8988T (cell line): Measurements from ENCODE around the gene CCDC61.

Source experiments
- DNase-seq: peaks from one replicate; pipeline ENCODE4 v3.0.0; 2011

Gene CCDC61

DNA sequence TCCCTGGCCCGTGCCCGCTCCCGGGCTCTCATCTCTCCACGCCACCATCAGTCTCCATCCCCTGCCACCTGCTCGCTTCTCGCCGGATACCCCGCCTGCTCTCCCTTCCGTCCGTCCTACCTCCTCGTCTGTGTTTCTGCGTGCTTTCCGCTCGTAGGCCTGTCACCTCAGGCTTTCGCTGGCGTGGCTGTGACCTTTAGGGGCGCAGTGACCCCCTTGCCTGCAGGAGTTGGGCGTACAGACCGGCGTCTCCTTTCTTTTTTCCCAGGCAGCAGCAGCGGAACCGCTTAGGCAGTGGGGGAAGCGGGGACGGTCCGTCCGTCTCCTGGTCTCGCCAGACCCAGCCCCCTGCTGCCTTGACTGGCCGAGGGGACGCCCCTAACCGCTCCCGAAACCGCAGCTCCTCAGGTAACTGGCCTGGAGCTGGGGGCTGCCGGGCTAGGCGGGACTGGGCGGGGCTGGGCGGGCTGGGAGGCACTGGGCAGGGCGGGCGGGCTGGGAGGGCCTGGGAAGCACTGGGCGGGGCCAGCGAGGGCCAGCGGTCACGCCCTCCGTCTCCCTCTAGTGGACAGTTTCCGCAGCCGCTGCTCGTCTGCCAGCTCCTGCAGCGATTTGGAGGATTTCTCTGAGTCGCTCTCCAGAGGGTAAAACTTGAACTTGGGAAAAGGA lies 21.3 kb downstream of the CCDC61 start:
- DNase-seq: peak; percentile 74

DNA sequence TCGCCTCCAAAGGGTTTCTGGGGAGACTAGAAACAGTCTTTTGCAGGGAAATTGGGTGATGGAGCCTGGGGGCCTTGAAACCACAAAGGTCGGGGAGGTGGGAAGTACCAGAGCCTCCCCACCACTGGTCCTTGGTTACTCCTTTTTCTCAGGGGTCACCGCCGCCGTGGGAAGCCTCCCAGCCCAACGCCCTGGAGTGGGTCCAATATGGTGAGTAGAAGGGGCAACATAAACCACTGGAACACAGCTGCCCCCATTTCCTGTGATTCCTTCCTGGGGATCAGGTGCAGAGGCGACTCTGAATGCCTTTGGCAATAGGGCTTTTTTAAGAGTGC lies 21.8 kb downstream of the CCDC61 start:
- DNase-seq: no peak

DNA sequence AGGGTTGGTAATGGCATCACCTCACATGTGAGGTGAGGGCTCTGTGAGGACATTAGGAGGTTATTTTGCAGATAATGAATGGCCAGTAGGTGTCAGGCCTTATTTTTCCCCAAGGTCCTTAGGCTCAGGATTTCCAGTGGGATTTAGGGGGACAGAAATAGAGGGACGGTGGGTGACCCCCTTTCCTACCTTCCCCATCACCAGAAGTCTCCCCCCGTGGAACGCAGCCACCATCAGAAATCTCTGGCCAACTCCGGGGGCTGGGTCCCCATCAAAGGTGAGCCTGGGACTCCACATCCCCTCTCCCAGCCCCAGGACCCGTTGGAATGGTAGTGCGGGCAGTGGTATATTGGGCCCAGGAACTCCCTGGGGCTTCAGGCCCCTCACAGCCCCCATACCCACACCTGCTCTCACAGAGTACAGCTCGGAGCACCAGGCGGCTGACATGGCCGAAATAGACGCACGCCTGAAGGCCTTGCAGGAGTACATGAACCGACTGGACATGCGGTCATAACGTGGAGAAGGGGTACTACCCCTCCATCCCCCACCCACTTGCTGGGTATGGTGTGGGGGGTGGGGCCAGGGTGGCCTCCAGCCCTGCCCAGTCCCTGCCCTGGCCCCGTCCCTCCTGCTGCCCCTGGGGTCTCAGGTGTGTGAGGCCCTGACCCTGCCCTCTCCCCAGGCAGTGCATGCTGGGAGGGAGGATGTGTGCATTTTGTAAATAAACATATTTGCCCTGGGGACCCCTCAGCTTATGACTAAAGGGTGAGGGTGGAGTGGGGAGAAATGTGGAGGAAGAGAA lies 22.8 kb downstream of the CCDC61 start:
- DNase-seq: no peak

DNA sequence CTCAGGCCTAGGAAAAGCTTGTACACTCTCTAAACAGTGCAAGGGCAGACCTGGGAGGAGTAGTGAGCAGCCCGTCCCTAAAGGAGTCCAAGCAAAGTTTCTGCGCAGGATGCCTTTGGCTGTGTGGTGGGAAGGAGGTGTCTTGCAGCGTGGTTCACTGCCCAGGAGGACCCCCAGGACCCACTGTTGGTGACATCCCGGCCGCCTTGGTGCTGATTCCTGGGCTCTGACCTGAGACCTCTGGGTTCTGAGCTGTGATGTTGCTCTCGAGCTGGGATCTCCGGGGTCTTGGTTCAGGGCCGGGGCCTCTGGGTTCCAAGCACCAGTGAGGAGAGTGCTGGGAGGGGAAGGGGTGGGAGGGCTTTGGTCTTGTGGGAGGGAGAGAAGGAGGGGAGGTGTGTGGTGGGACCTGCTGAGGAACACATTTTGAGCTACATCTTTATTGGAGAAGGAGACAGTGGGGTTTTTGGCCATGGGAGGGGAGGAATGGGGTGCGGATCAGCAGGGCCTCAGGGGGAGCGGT lies 23.5 kb downstream of the CCDC61 start:
- no peak for DNase-seq

DNA sequence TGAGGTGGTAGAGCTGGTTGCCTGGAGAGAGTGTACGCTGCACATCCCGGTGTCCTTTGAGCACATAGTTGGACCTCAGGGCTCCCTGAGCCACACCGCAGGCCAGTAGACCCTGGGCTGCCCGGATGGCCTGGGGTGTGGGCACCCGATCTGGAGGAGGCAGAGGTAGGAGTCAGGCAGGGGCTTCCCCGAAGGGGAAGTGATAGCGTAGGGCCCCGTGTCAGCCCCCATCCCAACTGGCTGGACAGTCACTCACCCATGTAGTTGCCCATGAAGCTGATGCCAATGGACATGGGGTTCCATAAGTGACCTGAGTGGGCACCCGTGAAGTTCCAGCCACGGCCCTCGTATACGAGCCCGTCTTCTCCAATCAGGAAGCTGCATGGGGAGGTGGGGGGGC lies 24.0 kb downstream of the CCDC61 start:
- no peak for DNase-seq

DNA sequence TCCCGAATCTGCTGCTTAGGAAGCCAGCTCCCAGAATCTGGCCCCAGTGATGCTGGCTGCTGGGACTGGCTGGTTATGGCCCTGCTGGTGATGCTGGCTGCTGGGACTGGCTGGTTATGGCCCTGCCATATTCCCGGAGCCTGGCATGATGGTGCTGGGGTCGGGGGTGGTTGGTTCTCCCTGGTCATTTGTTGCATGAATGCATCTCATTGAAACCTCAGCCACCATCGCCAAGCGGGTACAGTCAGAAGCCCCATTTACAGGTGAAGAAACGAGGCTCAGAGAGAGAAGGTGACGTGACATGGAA lies 25.5 kb downstream of the CCDC61 start:
- no peak for DNase-seq

DNA sequence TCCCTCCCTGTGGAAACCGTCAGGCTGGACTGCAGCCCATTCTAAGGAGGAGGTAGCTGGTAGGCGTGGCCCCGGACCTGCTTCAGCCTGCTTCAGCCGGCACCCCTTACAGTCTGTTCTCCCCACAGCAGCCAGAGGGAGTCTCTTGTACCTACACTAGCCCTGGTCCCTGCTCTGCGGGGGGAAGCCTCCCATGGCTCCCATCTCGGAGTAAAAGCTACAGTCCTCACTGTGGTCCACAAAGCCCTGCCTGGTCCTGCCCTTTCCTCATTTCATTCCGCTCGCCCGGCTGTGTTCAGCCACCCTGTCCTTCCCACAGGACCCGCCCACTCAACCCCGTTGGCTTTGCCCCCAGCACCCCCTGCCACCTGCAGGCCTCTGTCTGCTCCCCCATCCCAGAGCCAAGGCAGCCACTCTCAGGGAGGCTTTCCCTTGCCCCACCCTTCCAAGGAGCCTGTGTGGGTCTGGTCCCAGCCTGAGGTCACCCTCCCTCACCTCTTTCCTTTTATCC lies 26.3 kb downstream of the CCDC61 start:
- DNase-seq: no peak

DNA sequence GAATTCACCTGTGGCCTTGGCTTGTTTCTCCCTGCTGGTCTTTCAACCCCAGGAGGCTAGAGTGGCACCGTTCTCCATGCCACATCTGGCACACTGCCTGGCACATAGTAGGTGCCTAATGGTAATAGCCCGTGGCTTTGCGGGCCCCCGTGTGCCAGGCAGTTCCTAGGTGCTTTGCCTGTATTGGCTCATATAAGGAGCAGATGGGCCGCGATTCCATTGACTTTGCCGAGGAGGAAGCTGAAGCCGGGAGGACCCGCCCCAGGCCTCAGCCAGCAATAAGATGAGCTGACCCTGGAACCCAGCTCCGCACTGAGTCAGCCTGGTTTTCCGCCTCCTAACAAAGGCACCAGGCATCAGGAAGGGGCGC lies 26.8 kb downstream of the CCDC61 start:
- DNase-seq: no peak

DNA sequence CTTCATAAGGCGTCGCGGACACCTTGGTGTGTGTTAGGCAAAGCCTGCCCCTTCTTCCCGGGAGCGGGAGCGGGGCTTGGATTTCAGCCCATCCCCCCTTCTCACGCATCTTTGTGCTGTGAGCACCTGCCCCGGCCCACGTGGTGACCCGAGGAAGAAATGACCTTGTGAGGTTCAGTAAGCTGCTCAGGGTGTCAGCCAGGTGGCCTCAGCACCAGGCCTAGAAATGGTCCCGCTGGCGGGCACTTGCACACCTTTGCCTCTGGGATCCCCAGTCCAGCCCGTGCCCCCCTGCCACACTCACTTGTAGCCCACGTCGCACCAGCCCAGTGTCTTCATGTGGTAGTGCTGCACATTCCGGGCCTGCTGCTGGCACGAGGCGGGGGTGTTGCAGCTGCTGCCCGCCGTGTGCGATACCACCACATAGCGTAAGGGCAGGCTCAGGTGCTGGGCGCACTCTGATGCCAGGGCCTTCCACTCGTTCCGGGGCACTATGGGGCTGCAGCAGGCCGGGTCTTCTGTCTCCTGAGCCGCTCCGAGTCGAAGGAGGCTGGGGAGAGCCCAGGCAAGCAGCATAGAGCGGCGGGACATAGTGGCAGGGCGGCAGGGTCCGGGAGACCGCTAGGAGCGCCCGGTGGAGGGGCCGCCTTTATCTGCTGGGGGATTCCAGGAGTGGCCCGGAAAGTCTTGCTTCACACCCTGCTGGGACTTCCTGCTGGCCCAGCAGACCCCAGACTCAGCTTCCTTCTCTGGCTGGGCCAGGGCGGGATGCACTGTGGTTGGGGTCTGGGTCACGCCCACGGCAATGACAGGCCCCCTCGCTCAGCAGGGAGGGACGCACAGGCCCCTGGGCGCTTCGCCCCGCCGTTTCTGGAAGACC lies 27.4 kb downstream of the CCDC61 start, which contains the start of gene PGLYRP1:
Gene PGLYRP1, minus strand, starts transcription at position 623 of the 880 bp plus-strand sequence. Its CDS starts 32 bp downstream, at position 591.
- DNase-seq: no peak

DNA sequence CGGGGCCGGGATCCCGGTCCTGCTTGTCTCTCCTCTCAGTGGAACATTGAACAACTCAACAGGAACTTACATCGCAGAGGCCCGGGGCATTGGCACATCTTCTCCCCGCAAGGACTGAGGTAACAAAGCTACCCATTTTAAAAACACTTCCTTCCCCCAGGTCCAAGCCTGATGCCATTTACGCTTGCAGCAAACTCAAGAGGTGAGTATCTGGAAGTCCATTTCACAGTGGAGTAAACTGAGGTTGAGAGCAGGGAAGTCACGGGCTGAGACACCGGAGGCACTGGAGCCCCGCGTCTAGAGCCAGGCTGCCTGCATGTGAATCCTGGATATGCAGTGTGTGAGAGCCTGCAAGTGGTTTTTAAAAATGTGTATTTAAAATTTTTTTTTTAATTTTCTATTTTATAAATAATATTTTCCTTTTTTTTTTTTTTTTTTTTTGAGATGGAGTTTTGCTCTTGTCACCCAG lies 28.1 kb downstream of the CCDC61 start:
- no peak for DNase-seq

DNA sequence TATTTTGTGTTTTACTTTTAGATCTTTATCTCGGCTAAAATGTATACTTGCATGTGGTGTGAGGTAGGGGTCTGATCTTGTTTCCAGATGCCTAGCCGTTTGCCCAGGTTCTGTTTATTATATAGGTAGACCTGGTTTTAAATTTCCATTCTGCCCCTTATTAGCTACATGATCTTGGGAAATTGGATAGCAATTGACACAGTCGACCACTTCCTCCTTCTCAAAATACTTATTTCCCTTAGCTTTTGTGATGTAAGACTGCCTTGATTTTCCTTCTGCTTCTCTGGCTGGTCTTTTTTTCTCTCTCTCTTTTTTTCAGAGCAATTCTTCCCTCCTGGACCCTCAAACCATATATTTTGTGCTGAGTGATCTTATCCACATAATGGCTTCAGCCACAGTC lies 30.6 kb downstream of the CCDC61 start:
- DNase-seq: no peak

DNA sequence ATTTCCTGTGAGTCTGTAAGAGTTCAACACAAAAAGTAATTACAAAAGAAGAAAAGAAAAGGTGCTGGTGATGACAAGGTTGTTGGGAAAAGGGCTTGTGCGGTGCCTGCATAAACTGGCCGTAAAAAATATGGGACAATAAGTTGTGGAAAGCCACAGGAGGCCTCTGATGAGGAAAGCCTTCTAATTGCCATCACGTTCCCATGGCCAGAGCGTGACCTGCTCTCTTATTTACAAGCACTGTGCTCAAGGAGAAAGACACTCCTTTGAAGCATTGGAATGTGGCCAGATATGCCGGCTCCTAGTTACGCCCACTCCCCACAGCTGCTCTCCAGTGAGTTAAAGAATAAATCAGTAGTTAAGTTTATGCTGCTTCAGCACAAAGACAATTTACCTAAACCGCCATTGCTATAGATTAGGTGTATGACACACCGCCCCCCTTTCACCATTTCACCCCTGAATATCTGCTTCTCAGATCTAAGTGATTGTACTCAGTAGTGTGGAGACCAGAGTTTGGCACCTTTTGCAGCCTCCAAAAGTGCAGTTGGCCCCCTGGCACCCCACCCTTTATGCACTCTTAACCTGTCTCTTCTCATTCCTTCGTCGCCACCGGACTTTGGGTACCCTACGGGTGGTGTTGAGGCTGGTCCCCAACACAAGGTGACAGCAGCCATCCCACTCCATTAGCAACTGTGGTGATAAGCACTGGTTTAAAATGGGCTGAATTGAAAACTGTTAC lies 35.7 kb downstream of the CCDC61 start:
- DNase-seq: no peak

DNA sequence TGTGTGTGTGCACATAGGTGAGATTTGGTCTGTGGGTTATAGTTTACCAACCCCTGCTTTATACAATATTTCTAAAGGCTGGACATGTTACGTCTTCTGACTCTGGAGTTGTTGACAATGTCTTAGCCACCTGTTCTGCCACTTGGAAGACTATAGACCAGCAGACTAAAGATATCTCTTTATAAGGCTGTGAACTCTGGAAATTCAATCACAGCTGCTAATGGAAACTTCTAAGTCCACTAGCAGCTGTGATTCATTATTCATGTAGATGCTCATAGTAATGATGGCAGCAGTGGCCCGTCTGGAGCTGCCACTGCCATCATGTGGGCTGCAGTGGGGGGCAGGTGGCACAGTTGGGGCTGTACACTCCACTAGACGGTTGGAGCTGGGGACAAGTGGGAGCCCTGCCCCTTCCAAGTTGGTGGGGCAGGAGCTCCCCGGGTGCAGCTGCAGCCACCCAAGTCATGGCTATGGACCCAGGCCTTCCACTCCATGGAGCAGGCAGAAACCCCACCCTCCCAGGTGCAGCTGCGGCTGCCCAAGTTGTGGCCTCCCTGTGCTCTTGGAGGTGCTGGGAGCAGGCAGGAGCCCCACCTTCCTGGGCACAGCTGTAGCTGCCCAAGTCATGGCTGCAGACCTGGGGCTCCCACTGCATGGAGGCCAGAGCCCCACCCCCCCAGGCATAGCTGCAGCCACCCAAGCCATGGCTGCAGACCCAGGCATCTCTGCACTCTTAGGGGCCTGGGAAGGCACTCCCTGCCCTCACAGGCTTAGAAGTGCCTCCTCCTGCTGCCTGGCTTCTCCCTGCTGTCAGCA lies 36.7 kb downstream of the CCDC61 start:
- no peak for DNase-seq

DNA sequence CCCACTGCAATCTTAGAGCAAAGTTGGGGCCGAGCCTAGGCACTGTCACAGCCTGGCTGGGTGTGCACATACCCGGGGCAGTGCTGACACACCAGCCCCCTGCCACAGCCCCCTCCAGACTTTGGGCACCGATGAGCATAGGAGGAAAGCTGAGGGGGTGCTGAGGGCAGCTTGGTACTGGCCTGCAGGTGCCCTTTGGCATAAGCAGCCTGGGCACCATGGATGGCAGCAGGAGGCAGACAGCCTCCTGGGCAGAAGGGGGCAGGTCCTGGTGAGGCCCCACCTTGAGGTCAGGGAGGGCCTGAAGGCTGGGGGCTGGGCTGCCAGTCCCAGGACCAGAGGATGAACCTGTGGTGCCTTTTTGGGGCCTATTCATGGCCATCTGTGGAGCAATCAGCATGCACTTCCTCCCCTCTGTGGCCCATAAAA lies 37.3 kb downstream of the CCDC61 start:
- no peak for DNase-seq

DNA sequence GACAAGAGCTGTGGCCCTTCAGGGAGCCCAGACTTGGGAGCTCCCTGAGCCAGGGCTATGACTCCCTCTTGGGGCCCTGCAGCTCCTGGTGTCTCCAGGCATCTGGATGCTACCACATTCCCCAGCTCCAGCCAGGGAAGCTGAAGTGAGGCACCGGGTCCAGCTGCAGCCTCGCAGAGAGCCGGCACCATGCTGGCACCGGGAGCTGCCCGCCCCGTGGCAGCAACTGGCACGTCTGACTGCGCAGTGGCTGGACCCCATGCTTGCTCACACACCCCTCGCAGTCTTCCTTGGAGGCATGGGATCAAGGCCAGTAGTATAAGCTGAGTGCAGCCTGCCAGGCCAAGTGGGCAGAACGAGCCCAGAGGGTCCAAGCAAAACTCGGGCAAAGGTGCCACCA lies 38.1 kb downstream of the CCDC61 start:
- DNase-seq: no peak

DNA sequence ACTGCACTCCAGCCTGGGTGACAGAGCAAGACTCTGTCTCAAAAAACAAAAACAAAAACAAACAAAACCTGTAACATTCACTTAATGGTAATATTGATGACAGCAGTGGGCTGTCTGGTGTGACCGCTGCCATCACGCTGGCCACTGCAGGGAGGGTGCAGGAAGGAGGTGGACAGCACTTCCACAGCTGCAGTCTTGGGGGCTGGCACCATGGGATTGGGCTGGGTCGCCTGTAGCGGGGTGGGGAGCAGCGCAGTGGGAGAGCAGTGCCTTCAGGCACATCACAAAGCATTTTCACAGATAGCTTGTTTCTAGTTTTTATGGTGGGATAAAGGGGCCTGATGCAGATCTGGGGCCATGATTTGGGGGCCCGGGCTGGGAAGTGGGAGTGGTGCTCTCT lies 40.3 kb downstream of the CCDC61 start:
- DNase-seq: no peak

DNA sequence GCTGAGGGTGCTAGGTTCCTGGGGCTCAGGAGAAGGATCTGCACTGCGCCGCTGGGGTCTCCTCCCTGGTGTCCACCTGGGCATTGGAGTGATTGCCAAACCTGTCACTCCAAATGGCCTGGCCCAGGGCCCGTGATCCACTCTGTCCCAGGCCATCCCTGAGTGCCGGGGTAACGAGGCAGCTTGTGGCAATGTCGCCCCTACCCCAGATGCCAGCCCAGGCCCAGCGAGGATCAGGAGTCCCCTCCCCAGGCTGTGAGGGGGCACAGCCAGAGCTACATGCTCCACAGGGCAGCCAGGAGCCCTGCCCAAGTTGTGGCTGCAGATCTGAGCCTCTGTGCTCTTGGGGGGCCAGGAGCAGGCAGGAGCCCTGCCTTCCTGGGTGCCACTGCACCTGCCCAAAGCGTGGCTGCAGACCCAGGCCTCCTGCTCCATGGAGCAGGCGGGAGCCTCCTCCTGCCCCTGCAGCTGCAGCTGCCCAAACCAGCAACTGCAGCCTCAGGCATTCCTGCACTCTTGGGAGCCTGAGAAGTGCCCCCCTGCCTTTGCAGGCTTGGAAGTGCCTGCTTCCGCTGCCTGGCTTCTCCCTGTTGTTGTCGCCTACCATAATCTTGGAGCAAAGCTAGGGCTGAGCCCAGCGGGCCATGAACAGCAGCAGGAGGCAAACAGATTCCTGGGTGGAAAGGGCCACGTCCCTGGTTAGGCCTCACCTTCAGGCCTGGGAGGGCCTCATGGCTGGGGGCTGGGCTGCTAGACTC lies 40.9 kb downstream of the CCDC61 start:
- DNase-seq: no peak

DNA sequence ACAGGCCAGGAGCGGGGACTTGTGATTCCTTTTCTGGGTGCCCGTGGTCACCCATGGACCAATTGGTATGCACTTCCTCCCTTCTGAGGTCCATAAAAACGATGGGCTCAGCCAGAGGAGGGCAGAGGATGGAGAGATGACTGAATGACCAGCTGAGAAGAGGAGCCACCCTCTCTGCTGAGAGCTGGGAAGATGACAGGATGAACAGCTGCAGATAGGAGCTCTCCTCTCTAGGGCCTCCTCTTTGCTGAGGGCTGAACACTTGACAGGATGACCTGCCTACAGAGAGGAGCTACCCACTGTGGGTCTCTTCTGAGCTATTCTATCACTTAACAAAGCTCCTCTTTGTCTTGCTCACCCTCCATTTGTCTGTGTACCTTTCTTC lies 41.5 kb downstream of the CCDC61 start:
- DNase-seq: no peak

DNA sequence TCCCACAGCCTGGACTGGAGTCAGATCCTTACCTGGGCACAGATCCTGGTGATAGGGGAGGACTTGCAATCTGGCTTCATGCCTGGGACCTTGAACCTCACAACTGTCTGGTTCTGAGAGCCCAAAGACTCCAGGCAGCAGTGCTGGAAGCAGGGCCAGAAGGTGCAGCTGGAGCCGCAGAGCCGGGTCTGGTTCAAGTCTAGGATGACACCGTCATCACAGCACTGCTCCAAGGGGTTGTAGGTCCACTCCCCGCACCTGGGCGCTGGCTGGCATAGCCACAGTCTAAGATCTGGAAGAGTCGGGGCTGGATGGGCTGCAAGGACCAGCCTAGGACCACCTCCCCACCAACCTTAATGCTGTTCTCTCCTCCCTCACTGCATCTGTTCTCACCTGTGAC lies 44.9 kb downstream of the CCDC61 start:
- DNase-seq: no peak

DNA sequence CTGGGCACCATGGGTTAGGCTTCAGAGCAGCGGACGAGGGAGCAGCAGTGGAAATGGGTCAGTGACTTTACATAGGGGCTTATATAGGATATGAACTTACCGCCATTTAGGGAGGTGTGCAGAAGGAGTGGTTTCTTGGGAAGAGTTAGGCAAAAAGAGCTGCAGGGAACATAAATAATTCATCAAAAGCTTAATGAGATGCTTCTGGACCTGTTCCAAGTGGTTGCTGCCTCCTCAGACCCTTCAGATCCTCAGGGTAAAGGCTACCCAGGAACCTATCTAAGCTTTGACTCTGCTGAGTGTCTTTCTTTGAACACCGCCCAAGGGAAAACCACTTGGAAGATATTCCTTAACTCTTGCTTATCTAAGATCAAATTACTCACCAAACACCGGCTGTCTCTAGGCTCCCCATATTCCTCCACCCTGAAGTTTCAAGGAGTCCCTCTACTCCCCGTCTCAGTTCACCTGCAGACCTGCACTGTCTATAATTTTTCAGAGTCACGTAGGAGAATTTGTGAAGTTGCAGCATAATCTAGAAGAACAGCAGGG lies 45.8 kb downstream of the CCDC61 start, which contains the start of gene IGFL4:
Gene IGFL4, minus strand, starts transcription at position 51 of the 549 bp plus-strand sequence. Its CDS starts 40 bp downstream, at position 11.
- no peak for DNase-seq
